SH-SY5Y (cell line): Measurements from ENCODE around the gene BCL6B.

Experiments used
- GATA2 ChIP-seq: IDR thresholded peaks from 2 replicates; pipeline ENCODE4 v1.6.1; 2011; ENCODE audit warnings: mild to moderate bottlenecking, low read depth, low read length
- GATA3 ChIP-seq: IDR thresholded peaks from 2 replicates; pipeline ENCODE4 v1.6.1; 2011; ENCODE audit warnings: low read depth, mild to moderate bottlenecking, low read length, moderate library complexity

DNA sequence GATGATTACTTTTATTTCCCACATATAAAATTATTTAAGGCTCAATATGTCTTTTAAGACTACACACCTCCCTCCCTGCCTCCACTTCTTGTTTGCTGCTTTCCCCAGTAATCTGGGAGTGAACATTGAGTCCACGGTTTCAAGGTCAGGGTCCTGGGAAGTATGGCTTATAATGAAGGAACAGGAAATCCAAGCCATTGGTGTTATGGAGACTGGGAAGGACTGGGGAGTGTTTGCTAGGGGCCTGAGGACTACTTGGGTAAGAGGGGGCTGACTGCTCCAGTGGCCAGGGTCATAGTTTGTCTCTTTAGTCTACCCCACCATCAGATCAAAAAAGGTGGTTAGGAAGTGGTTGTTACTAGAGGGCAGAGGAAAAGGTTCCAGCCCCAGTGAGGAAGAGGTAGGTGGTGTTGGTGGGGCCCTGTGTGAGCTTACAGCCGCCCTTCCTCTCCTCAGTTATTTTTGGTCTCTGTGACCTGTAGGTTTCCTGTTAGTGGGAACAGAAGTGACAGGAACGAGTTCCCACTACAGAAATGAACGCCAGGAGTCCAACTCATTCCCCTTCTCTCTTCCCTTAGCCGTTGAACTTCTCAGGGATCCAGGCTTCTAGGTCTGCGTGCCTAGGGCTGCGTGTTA, 12.2 kb downstream of the BCL6B start:
- TF ChIP-seq GATA2 (no peak), GATA3 (no peak)
